Breast epithelium (tissue), 3 donors: Measurements from ENCODE around the gene TMEM121.

ENCODE experiments used
- CTCF ChIP-seq, 3 donors: fragments of 450-650 bp; IDR thresholded peaks; one replicate each; pipeline ENCODE4 v1.5.1; 2016 to 2017; ENCODE audit warnings: antibody characterized with exemption in 3 of 3, mild to moderate bottlenecking in 3 of 3, moderate library complexity in 3 of 3
- POLR2A ChIP-seq: fragments of 450-650 bp; IDR thresholded peaks from one replicate; pipeline ENCODE4 v1.6.1; 2016; ENCODE audit warnings: antibody characterized with exemption, mild to moderate bottlenecking, moderate library complexity

DNA sequence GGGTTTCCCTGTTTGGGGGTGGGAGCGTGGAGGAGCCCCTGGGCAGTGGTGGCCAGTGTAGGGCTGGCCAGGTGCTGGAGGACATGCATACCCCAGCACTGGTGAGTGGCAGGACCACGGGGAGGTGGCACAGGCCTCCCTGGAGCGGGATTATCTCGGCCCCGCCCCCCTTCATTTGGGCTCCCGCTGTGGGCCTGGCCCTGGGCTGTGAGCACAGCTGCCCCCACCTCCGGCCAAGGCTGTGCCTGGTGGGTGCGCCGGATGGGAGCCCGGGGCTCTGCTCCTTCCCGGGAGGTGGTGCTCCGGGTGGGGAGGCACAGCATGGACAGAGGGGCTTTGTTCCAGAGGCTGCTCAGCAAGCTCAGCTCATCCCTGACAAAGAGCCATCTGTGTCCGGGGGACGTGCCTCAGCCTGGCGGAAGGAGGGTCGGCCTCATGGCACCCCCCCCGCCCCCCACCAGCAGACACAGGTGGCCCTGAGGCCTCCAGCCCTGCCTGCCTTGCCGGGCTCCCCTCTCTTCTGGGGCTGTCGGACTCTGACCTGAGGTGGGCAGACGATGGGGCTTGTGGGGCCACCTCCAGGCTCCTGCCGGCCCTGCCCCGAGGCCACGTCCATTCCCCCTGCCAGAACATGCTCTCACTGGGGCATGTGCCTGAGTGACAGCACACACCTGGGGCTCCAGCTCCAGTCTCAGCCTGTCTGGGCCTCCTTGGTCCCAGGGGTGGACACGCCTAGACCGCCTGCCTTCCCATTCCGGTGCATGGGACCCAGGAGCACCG lies 26.9 kb upstream of the TMEM121 start:
- TF ChIP-seq CTCF (IDR thresholded peaks at IDR 0.05) (no peak), POLR2A (no peak)
